PC-3 (cell line): Measurements from ENCODE around the gene HKDC1.

ENCODE experiments used
- CTCF ChIP-seq: fragments of 300-600 bp; sonication (generic); conservative IDR thresholded peaks from 2 replicates; pipeline ENCODE4 v1.5.1; 2017; ENCODE audit warnings: antibody characterized with exemption, low read depth, mild to moderate bottlenecking, low read length
- EZH2 ChIP-seq: fragments of 300-600 bp; sonication (generic); IDR thresholded peaks from one replicate; pipeline ENCODE4 v1.6.1; 2017; ENCODE audit warnings: antibody characterized with exemption, mild to moderate bottlenecking, low read length; ENCODE audit not compliant: unreplicated experiment
- EZH2phosphoT487 ChIP-seq: fragments of 300-600 bp; sonication (generic); IDR thresholded peaks from 2 replicates; pipeline ENCODE4 v1.6.1; 2018; ENCODE audit warnings: mild to moderate bottlenecking, antibody characterized with exemption, low read length, borderline replicate concordance

GRCh38 chr10:69179743-69180524 is 40.2 kb upstream of the HKDC1 start, which contains the start of gene SUPV3L1:
- TF ChIP-seq EZH2, result no peak
- no peak for TF ChIP-seq CTCF
- TF ChIP-seq EZH2phosphoT487, result no peak
